Stimulated activated CD4-positive, alpha-beta T cell treated with anti-CD3 and anti-CD28 coated beads, Interleukin-2, amount 100 ng/mL, for 24 hours (primary cell): ENCODE measurements around the gene CPPED1.
"Not testable (repeated sequence)": the region's sequence is repeated elsewhere in the genome, so short reads cannot be mapped to it uniquely, and the experiment has no call there.

Experiments used
- DNase-seq, 2 donors: peaks; one replicate each; pipeline ENCODE4 v3.0.0-alpha.2; 2020

Gene CPPED1

DNA sequence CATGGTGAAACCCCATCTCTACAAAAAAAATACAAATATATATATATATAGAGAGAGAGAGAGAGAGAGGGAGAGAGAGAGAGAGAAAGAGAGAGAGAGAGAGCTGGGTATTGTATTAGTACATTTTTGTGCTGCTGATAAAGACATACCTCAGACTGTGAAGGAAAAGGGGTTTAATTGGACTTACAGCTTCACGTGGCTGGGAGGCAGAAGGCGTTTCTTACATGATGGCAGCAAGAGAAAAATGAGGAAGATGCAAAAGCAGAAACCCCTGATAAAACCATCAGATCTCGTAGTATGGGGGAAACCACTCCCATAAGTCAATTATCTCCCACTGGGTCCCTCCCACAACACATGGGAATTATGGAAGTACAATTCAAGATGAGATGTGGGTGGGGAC, 37.5 kb downstream of the CPPED1 start:
- DNase-seq = not testable (repeated sequence)

DNA sequence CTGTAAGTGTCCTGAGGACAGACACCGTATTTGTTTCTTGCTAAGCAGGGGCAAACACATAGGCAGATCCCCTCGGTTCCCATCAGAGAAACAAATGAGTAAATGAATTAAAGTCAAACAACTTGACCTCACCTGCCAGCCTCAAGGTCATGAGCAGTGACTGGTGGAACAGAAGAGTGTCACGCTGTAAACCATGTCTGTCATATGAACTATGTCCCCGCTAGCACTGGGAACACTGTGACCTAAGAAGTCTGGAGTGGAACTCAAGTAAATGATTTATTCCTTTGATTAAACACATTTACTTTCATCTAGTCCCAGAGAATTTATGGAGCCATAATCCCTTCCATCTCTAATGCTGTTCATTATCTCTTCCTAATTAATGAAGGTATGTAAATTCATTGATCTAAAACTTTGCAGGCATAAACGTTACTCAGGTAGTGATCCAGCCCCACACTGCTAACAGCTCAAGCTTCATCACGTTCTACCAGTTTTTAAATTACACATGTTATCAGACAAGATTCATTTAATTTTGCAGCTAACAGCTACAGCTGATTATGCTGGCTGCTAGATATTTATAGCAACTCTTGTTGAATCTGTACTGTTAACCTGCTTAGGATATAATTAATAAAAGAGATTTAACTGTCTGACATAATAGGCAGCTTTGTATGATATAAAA, 38.7 kb downstream of the CPPED1 start:
- DNase-seq = no peak

DNA sequence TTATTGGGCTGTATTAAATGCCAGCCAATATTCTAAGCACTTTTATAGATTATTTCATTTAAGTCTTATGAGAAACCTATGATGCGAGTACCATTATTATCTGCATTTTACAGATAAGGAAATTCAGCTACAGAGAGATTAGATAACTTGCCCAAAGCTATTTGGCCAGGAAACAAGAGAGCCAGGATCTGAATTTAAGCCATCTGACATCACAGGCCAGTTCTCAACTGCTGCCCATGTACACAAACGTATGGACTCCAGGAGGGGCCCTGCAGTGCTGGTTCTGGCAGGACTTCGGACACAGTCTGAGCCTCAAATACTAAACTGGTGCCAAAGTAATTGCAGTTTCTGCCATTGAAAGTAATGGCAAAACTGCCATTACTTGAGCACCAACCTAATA, 40.2 kb downstream of the CPPED1 start:
- DNase-seq = no peak

DNA sequence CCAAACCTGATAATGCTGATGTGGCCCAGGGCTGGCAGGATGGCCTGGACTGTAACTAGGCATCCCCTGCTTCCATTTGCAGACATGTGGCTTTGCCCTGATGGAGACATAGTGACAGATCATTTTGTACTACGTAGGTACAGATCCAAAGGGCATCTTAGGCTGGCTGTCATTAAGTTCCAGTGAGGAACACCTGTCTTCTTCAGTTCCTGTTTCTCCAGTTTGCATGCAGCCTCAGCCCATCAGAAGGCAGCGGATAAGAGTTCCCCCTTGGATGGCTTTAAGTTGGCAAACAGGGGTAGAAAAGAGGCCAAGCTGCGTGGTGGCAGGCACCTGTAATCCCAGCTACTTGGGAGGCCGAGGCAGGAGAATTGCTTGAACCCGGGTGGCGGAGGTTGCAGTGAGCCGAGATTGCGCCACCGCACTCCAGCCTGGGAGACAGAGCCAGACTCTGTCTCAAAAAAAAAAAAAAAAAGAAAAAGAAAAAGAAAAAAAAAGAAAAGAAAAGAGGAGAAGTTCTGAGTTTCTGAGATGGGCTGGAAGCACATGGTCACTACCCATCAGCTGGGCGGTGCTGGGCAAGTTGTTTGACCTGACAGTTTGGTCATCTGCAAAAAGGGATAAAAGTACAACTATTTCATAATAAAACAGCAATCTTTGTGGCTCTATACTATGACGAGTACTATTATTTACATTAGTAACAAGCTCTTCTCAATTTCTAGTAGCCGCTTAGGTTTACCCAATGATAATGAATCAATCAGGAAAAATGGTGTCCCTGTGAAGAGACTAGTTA, 42.7 kb downstream of the CPPED1 start:
- no peak for DNase-seq

DNA sequence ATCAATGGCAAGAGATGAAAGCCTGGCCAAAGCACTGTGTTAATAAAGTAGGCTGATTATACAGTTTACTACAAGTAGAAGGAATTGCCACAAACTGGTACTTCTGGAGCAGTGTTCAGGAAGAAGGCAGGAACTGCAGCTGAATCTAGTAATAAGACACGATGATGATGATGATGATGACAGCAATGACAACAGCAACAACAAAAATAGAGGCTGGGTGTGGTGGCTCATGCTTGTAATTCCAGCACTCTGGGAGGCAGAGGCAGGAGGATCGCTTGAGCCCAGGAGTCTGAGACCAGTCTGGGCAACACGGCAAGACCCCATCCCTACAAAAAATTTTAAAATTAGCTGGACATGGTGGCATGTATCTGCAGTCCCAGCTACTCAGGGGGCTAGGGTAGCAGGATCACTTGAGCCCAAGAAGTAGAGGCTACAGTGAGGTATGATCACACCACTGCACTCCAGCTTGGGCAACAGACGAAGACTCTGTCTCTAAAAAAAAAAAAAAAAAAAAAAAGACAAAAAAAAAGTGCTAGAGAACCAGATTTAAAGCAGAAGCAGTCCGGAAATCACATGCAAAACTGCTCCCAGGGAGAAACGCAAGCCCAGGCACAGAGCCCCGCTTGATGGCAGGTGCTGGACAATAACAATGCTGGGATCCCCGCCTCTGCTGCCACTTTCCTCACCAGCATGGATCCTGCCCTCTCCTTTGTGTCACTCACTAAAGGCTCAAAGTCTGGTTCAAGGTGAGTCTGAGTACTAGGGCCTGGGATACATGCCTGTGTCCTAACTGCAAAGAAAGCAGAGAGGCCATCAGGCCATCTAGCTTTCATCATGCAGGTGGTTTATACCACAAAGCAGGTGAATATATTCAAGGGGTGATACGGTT, 44.8 kb downstream of the CPPED1 start:
- no peak for DNase-seq

DNA sequence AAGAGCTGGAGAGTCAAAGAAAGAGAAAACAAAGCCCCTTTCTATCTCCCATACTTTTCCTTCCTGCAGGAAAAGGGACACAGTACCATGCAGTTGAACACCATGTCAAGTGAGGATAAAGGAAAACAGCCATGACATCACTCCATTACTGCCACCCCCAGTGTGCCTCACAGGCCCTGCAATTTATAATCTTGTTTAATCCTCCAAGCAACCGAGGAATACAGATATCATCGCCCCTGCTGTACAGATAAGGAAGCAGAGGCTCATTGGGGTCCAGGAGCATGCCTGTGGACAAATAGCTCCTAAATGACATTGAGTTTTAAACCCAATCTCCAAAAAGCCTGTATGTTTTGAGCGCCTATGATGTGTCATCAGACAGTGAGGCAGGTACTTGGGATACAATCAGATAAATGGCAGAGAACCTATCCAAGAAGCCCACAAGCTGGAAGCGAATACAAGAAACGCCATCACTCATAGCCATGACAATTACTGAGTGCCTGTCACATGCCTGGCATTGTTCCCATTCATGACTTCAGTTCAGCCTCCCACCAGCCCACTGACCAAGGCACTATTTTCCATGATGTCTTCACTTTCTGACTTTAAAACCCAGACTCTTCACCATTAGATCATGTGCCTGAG, 45.5 kb downstream of the CPPED1 start:
- DNase-seq = no peak

DNA sequence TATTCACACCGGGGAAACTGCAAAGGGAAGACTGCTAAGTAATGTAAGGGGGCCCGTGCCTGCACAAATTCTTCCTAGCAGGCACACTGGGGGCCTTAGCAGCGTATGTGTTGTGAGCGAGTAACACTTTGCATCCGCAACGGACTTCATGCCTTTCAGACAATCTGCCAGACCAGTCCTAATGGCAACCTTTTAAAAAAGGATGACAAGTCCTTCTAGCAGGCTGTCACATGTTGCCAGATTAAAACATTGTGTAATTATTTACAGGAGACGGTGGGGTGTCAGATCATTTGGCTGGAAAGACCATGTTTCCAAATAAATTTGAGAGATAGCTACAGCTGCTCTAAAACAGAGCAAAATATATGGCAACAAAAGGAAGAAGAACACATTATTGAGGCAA, 46.1 kb downstream of the CPPED1 start:
- DNase-seq = no peak

DNA sequence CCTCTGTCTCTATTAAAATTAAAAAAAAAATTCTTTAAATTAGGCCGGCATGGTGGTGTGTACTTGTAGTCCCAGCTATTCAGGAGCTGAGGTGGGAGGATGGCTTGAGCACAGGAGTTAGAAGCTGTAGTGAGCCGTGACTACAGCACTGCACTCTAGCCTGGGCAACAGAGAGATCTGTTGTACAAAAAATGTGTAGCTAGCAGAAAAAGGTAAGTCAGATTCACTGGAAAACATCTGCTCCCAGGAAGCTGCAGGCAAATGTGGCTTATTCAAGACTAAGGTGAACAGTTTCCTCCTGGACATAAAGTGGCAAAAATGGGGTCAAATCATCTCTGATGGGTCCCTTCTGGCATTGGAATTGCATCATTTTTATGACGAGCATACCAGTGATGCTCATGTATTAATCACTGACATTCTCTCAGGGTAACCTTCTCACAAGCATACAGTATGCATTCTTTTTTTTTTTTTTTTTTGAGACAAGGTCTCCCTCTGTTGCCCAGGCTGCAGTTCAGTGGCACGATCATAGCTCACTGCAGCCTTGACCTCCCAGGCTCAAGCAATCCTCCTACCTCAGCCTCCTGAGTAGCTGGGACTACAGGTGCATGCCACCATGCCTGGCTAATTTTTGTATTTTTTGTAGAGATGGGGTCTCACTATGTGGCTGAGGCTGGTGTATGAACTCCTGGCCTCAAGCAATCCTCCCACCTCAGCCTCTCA, 48.7 kb downstream of the CPPED1 start:
- DNase-seq = no peak

DNA sequence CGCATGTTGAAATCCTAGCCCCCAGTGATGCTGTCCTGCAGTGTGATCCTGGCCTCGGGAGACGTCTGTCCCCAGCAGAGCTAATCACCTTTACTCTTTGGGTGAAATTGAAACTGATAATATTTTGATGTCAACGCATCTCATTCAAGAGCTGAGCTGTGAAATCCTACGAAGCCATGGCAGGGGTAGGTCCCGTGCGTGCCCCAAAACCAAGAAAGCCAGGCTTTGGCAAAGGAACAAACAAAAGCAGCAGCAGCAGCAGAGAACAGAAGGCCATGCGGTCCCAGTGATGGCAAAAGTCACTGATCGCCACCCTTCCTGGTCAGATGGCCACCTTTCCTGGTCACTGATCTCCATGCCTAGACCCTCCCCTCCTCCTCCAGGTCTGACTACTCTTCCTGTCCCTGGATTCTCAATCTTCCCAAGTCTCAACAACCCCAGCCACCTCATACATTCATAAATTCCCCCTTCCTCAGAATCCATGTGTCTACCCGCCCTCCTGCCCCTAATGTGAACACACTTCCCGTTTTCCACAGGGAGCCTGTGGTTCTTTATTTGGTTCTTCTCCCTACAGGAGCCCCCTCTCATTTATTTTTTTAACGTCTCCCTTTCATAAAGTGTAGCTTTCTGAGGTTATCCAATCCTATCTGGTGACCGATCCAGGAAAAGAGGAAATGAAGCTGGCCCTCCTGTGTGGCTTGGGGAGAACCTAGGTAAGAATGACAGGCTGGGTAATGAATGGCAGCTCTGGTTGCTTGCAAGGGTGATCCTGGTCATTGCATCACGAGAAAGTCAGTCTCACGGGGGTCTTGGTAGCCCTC, 50.3 kb downstream of the CPPED1 start:
- no peak for DNase-seq

DNA sequence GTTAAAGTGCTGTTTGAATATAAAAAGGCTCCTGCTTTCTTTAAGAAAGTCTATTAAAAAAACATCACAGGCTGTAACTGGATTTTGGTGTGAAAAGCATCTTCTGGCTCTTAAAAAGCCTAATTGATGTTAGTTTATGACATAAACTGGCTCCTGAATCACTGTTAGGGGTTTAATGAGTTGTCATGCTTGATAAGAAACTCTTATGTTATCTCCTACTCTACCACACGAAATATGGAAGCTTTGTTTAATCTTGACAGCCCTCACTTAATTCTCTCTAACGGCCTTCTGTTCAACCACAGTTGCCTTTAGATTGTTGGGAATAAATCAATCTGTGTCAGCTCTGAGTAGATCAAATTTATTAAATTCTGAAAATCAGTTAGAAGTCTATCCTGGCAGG, 51.5 kb downstream of the CPPED1 start:
- DNase-seq = no peak

DNA sequence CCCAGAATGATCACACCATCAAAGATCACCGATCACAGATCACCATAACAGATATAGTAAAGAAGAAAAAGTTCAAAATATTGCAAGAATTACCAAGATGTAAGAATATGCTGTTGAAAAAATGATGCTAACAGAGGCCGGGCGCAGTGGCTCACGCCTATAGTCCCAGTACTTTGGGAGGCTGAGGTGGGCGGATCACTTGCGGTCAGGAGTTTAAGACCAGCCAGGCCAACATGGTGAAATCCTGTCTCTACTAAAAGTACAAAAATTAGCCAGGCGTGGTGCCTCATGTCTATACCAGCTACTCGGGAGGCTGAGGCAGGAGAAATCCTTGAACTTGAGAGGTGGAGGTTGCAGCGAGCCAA, 53.2 kb downstream of the CPPED1 start:
- peak in 1 of 2 donors; percentile 18 for DNase-seq

DNA sequence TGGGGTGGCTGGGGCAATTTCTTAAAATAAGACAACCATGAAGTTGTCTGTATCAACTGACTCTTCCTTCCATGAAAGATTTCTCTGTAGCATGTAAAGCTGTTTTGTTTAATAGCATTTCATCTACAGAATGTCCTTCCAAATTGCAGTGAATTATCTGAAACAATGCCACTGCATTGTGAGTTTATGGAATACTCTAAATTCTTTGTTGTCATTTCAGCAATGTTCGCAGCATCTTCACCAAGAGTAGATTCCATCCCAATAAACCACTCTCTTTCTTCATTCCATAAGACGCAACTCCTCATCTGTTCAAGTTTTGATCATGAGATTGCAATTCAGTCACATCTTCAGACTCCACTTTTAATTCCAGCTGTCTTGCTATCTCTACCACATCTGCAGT, 54.6 kb downstream of the CPPED1 start:
- no peak for DNase-seq

DNA sequence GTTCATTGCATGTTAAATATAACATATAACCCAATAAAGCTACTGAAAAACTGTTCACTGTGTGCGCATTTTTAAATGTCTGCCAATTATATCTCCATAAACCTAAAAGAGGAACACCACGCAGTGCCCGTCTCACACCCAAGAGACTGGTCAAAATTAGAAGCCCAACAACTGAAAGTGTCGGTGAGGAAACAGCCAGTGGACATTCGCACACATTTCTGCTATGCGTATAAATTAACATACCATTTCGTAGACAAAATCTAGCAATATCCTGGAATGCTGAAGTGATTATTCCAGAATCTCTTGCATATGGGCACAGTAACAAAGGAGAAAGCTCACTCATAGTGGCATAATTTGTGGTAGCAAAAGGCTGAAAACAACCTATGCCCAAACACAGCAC, 55.9 kb downstream of the CPPED1 start:
- DNase-seq = no peak

DNA sequence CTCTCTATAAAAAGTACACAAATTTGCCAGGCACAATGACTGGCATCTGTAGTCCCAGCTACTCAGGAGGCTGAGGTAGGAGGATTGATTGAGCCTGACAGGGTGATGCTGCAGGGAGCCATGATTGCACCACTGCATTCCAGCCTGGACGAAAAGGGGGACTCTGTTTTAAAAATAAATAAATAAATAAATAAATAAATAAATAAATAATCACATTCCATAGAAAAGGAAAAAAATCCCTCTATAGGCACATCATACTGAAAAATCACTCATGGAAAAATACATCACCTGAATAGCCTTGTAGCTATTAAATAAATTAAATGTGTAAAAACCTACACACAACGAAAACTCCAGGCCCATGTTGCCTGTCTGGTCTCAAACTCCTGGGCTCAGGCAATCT, 56.4 kb downstream of the CPPED1 start:
- DNase-seq = no peak

DNA sequence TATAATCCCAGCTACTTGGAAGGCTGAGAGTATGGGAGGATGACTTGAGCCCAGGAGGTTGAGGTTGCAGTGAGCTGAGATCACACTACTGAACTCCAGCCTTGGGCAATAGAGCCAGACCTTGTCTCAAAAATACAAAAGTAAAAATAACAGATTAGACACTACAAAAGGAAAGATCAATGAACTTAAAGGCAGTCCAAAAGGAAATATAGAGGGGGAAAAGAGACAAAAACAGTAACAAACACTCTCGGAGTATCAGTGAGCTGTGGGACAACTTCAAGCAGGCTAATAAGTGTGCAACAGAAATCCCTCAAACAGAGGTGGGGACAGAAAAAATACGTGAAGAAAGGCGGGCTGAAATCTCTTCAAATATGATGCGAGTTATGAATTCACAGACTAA, 58.8 kb downstream of the CPPED1 start:
- no peak for DNase-seq

DNA sequence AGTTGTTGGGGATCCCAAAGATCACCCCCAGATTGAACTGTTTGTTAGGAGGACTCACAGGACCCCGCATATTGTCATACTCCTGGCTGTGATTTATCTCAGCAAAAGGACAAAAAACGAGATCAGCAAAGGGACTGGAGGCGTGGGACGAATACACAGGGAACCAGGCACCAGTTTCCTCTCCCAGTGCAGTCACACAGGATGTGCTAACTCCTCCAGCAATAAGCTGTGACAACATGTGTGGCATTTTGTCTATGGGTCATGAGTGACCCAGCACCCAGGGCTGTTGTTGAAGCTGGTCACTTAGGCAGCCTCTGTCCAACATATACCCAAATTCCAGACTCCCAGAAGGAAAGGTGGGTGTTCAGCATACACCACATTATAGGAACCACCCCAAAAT, 60.9 kb downstream of the CPPED1 start:
- DNase-seq = no peak

DNA sequence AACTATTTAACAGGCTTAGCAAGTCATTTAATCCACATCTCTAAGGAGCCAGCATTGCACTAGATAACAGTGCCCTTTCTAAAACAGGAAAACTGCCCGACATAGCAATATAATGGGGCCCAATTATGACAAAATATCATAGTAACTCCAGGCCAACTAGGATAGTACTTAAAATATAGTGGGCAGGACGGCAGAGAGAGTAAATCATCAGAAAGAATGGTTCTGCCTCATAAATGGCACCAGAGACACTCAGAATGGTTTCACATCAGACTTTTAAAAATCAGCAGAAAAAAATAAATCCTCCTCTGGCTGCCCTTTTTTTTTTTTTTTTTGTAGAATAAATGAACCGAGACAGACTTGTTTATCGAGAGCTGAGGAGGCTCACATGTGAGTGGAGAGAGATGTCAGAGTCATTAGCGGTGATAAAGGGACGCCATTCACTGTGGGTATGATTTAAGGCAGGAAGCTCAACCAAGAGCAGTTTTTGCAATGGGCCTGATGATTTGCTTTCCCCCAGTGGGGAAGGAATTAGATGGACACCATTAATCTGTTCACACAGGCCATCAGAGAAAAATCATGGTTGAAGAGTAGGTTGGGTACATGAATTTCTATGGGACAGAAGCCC, 62.6 kb downstream of the CPPED1 start:
- DNase-seq = no peak

DNA sequence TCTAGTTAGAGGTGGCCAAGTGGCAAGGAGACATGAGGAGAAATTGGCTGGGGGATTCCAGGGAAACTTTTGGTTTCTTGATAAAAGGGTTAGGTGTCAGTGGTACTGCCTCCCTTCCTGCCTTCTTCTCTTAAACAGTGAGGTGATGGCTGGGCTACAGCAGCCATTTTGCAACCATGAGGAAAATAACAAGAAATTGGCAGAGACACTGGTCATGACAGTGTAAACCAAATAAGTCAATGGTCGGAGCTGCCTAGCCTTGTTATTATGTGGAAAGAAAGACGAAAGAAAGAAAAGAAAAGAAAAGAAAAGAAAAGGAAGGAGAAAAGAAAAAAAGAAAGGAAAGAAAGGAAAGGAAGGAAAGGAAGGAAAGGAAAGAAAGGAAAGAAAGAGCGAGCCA, 63.9 kb downstream of the CPPED1 start:
- DNase-seq = no peak

DNA sequence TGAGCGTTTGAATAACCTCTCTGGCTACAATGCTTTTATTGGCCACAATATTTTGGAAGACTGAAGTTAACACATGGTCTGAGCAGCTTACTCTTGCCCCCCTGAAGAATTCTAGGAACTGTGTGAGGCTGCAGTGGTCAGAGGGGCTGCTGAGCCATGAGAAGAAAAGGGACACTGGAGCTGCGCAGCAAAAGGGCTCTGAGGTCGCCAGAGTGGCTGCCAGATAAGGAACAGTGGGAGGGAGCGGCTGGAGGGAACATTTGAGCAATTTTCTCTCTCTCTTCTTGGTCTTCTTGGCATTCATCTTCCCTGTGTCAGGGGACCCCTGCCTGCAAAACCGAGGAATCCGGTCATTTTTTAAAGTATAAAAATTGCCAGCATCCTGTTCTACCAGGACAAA, 66.1 kb downstream of the CPPED1 start:
- DNase-seq = no peak

DNA sequence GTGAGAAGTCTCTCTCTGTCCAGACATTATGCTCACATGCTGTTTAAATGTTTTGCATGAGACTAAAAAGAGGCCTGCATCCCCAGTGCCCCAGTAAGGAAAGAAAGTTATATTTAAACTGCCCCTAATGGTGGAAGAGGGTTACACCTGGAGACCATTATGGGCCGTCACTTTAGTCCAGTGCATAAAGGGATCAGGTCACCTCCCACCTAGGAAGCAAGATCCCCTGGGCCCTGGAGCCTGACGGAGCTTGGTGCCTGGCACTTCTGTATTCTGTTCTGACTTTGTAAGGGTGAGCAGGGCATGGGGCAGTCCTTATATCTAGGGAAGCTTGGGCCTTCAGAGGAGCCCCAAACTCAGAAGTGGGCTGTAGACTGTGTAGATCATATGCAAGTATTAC, 67.9 kb downstream of the CPPED1 start:
- no peak for DNase-seq

DNA sequence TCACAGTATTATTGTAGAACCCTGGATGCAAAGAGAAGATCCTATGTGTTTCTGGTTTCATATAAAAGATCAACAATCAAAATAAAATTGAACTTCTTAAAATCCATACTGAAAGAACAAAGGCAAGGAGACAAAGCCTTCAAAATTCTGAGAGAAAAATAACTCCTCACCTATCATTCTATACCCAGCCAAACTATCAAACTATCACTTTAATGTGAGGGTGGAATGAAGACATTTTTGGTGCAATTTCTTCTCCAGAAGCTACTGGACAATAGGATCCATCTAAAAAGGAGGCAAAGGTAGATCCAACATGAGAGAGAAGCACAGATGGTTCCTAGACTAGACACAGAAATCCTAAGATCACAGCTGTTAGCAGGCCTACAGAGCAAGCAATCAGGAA, 71.1 kb downstream of the CPPED1 start:
- no peak for DNase-seq
